DOHH2 (cell line): ENCODE data around the gene CCM2.

Experiments
- H3F3A ChIP-seq: fragments of 200-600 bp; sonication (generic), shearing (Covaris generic); 2 replicates; pipeline ENCODE4 v1.6.0; 2016; ENCODE audit warnings: antibody characterized with exemption, mild to moderate bottlenecking; ENCODE audit not compliant: control insufficient read depth, insufficient read depth
- H3K27ac ChIP-seq: fragments of 200-600 bp; sonication (generic); 2 replicates; pipeline ENCODE4 v1.5.1; 2014; ENCODE audit warnings: low read depth, mild to moderate bottlenecking, low read length, moderate library complexity
- H3K27me3 ChIP-seq: fragments of 200-600 bp; sonication (generic); 2 replicates; pipeline ENCODE4 v1.6.1; 2014; ENCODE audit warnings: mild to moderate bottlenecking, low read length, mixed read lengths; ENCODE audit not compliant: control insufficient read depth
- H3K36me3 ChIP-seq: fragments of 200-600 bp; sonication (generic); 2 replicates; pipeline ENCODE4 v1.6.1; 2014; ENCODE audit warnings: mild to moderate bottlenecking, low read length, moderate library complexity, mixed read lengths; ENCODE audit not compliant: control insufficient read depth
- H3K4me1 ChIP-seq: fragments of 200-600 bp; sonication (generic); 2 replicates; pipeline ENCODE4 v1.6.1; 2014; ENCODE audit warnings: mild to moderate bottlenecking, low read length, mixed read lengths; ENCODE audit not compliant: control insufficient read depth
- H3K4me2 ChIP-seq: fragments of 200-600 bp; sonication (generic); 2 replicates; pipeline ENCODE4 v1.6.0; 2014; ENCODE audit warnings: mild to moderate bottlenecking, low read length, moderate library complexity
- H3K4me3 ChIP-seq: fragments of 200-600 bp; sonication (generic); 2 replicates; pipeline ENCODE4 v1.5.1; 2014; ENCODE audit warnings: mild to moderate bottlenecking, low read length, mixed read lengths
- H3K79me2 ChIP-seq: fragments of 200-600 bp; sonication (generic); 2 replicates; pipeline ENCODE4 v1.6.1; 2014; ENCODE audit warnings: mild to moderate bottlenecking, low read length, mixed read lengths; ENCODE audit not compliant: control insufficient read depth
- H3K9me2 ChIP-seq: fragments of 200-600 bp; sonication (generic); replicated peaks from 2 replicates; pipeline ENCODE4 v1.6.1; 2014; ENCODE audit warnings: mild to moderate bottlenecking, low read length, mixed read lengths; ENCODE audit not compliant: control insufficient read depth
- H3K9me3 ChIP-seq: fragments of 200-600 bp; sonication (generic); 2 replicates; pipeline ENCODE4 v1.6.1; 2014; ENCODE audit warnings: antibody characterized with exemption, low read length, mixed read lengths; ENCODE audit not compliant: control insufficient read depth, insufficient read depth
- H4K20me1 ChIP-seq: fragments of 200-600 bp; sonication (generic); 2 replicates; pipeline ENCODE4 v1.6.0; 2014; ENCODE audit warnings: low read depth, mild to moderate bottlenecking, antibody characterized with exemption, low read length, moderate library complexity; ENCODE audit not compliant: control insufficient read depth, insufficient read depth
- CTCF ChIP-seq: fragments of 200-600 bp; sonication (generic); IDR thresholded peaks from one replicate; pipeline ENCODE4 v1.5.1; 2014; ENCODE audit warnings: antibody characterized with exemption, mild to moderate bottlenecking, low read depth, low read length; ENCODE audit not compliant: poor library complexity, severe bottlenecking
- EZH2phosphoT487 ChIP-seq: fragments of 200-600 bp; sonication (generic); IDR thresholded peaks from 2 replicates; pipeline ENCODE4 v1.6.1; 2017; ENCODE audit warnings: borderline replicate concordance, mild to moderate bottlenecking, antibody characterized with exemption, low read length, moderate library complexity, mixed read lengths

The CCM2 gene

GRCh38 chr7:45065031-45065995 lies 65.3 kb downstream of the CCM2 start:
- no peak overlapping the region for H3K4me3 ChIP-seq
- no peak for TF ChIP-seq EZH2phosphoT487
- no peak for TF ChIP-seq CTCF
- H3K27ac ChIP-seq = no peak overlapping the region
- H3K9me3 ChIP-seq = no peaks in the 10 kb centered on the region
- peaks cover 11% of the 10 kb centered on the region for H3K4me1 ChIP-seq
- H4K20me1 ChIP-seq = peaks cover 17% of the 10 kb centered on the region; the same call in 1 of the 2 replicates
- no peaks in the 10 kb centered on the region for H3K9me2 ChIP-seq
- H3K36me3 ChIP-seq = peaks cover 90% of the 10 kb centered on the region
- no peaks in the 10 kb centered on the region for H3K27me3 ChIP-seq
- 0 out of 2 replicates have a peak, but pooled peaks cover 2% of the 10 kb centered on the region for H3F3A ChIP-seq
- peaks cover 70% of the 10 kb centered on the region for H3K79me2 ChIP-seq
- no peak overlapping the region for H3K4me2 ChIP-seq

GRCh38 chr7:45066409-45066808 lies 66.4 kb downstream of the CCM2 start:
- Histone ChIP-seq H3K27ac (no peak overlapping the region), H3K9me2 (no peaks in the 10 kb centered on the region), H3K4me2 (no peak overlapping the region), H3K9me3 (no peaks in the 10 kb centered on the region), H3K4me3 (no peak overlapping the region), H4K20me1 (0 out of 2 replicates have a peak, but pooled peaks cover 9% of the 10 kb centered on the region), H3K4me1 (peaks cover 6% of the 10 kb centered on the region), H3K36me3 (peaks cover 90% of the 10 kb centered on the region), H3K79me2 (peaks cover 59% of the 10 kb centered on the region), H3K27me3 (no peaks in the 10 kb centered on the region), H3F3A (0 out of 2 replicates have a peak, but pooled peaks cover 2% of the 10 kb centered on the region)
- TF ChIP-seq EZH2phosphoT487 (no peak), CTCF (no peak)

GRCh38 chr7:45067582-45067981 lies 67.6 kb downstream of the CCM2 start:
- Histone ChIP-seq H3K27me3 (no peaks in the 10 kb centered on the region), H3K36me3 (peaks cover 90% of the 10 kb centered on the region)

More at GRCh38 chr7:45067582-45067981, 67.6 kb downstream of the CCM2 start:
- peaks cover 47% of the 10 kb centered on the region for H3K79me2 ChIP-seq
- H3K4me2 ChIP-seq = no peak overlapping the region
- H3K9me3 ChIP-seq = no peaks in the 10 kb centered on the region
- no peaks in the 10 kb centered on the region for H3K4me1 ChIP-seq
- H3K27ac ChIP-seq = no peak overlapping the region
- peaks cover 11% of the 10 kb centered on the region; the same call in 1 of the 2 replicates for H4K20me1 ChIP-seq
- H3K9me2 ChIP-seq = no peaks in the 10 kb centered on the region
- 0 out of 2 replicates have a peak, but pooled peaks cover 2% of the 10 kb centered on the region for H3F3A ChIP-seq
- TF ChIP-seq CTCF (no peak), EZH2phosphoT487 (no peak)
- H3K4me3 ChIP-seq = no peak overlapping the region
